WTC11 (cell line): ENCODE results near the gene NEDD4L. TPM values are rescaled to one million over a fixed set of nuclear protein-coding genes. Genes with fewer than 3 reads are reported as not detected.

Experiments used
- ATAC-seq: fragments of 200-7000 bp; cut with Tn5 transposase; 2 replicates; pipeline ENCODE4 v1.10.0; 2021; ENCODE audit warnings: mild to moderate bottlenecking, moderate library complexity
- CTCF ChIA-PET: fragments of 300-600 bp; sonication (Branson Sonifier 250); formaldehyde crosslinking; loops from one replicate; lab custom pipeline; 2021; ENCODE audit warnings: antibody characterized with exemption; lab: Charles Lee
- POLR2A ChIA-PET: fragments of 350-600 bp; sonication (Branson Sonifier 250); formaldehyde crosslinking; loops from one replicate; lab custom pipeline; 2021; ENCODE audit warnings: antibody characterized with exemption; lab: Charles Lee
- DNase-seq: peaks from one replicate; pipeline ENCODE4 v3.0.0; 2021; ENCODE audit warnings: low spot score
- H3K27ac Mint-ChIP-seq: 2 replicates; pipeline ENCODE4 v1.8.0; 2021; ENCODE audit warnings: mixed read lengths
- H3K27me3 Mint-ChIP-seq: 2 replicates; pipeline ENCODE4 v1.8.0; 2021; ENCODE audit warnings: low read depth, mild to moderate bottlenecking, moderate library complexity, mixed read lengths
- H3K36me3 Mint-ChIP-seq: 2 replicates; pipeline ENCODE4 v1.8.0; 2021; ENCODE audit warnings: mixed read lengths
- H3K4me1 Mint-ChIP-seq: 2 replicates; pipeline ENCODE4 v1.8.0; 2022; ENCODE audit warnings: mixed read lengths
- H3K4me3 Mint-ChIP-seq: 2 replicates; pipeline ENCODE4 v1.8.0; 2021; ENCODE audit warnings: mild to moderate bottlenecking, moderate library complexity, mixed read lengths
- H3K9me3 Mint-ChIP-seq: 2 replicates; pipeline ENCODE4 v1.8.0; 2021; ENCODE audit warnings: mixed read lengths
- ATF6 ChIP-seq: sonication (generic); formaldehyde crosslinking; IDR thresholded peaks from 2 replicates; pipeline ENCODE4 v1.8.1; 2023; ENCODE audit warnings: mild to moderate bottlenecking, missing genetic modification reagents
- E2F1 ChIP-seq: sonication (generic); formaldehyde crosslinking; IDR thresholded peaks from 2 replicates; pipeline ENCODE4 v1.8.0; 2022; ENCODE audit warnings: mild to moderate bottlenecking, missing genetic modification reagents
- HMGXB4 ChIP-seq: sonication (generic); formaldehyde crosslinking; IDR thresholded peaks from 2 replicates; pipeline ENCODE4 v1.8.1; 2023; ENCODE audit warnings: mild to moderate bottlenecking, moderate library complexity, missing genetic modification reagents
- JAZF1 ChIP-seq: fragments of 250-450 bp; sonication (Bioruptor Pico); IDR thresholded peaks from 2 replicates; pipeline ENCODE4 v1.9.0; 2021; ENCODE audit warnings: moderate library complexity, mild to moderate bottlenecking, inconsistent platforms
- KAT7 ChIP-seq: sonication (generic); formaldehyde crosslinking; IDR thresholded peaks from 2 replicates; pipeline ENCODE4 v1.8.1; 2023; ENCODE audit warnings: missing genetic modification reagents, mild to moderate bottlenecking, borderline replicate concordance
- MLX ChIP-seq: sonication (generic); formaldehyde crosslinking; IDR thresholded peaks from 2 replicates; pipeline ENCODE4 v1.8.1; 2023; ENCODE audit warnings: mild to moderate bottlenecking, missing genetic modification reagents, moderate library complexity
- PREB ChIP-seq: sonication (generic); formaldehyde crosslinking; IDR thresholded peaks from 2 replicates; pipeline ENCODE4 v1.8.1; 2022; ENCODE audit warnings: mild to moderate bottlenecking, missing genetic modification reagents, moderate library complexity, borderline replicate concordance
- RELA ChIP-seq: sonication (generic); formaldehyde crosslinking; IDR thresholded peaks from 2 replicates; pipeline ENCODE4 v1.8.1; 2022; ENCODE audit warnings: missing genetic modification reagents, mild to moderate bottlenecking, borderline replicate concordance
- STAT6 ChIP-seq: sonication (generic); formaldehyde crosslinking; conservative IDR thresholded peaks from 2 replicates; pipeline ENCODE4 v1.8.1; 2023; ENCODE audit warnings: mild to moderate bottlenecking, low read depth, missing genetic modification reagents, moderate library complexity
- TCF7 ChIP-seq: sonication (generic); formaldehyde crosslinking; IDR thresholded peaks from 2 replicates; pipeline ENCODE4 v1.8.0; 2022; ENCODE audit warnings: mild to moderate bottlenecking, low read depth, missing genetic modification reagents, moderate library complexity
- ZBTB43 ChIP-seq: sonication (generic); formaldehyde crosslinking; IDR thresholded peaks from 2 replicates; pipeline ENCODE4 v1.8.1; 2023; ENCODE audit warnings: mild to moderate bottlenecking, missing genetic modification reagents
- ZNF281 ChIP-seq: sonication (generic); formaldehyde crosslinking; IDR thresholded peaks from 2 replicates; pipeline ENCODE4 v1.8.0; 2023; ENCODE audit warnings: mild to moderate bottlenecking, missing genetic modification reagents
- total RNA-seq: library from RNA; stranded (reverse); gene quantifications from 3 replicates; pipeline ENCODE4 v1.2.3, GENCODE V29; 2021

Gene NEDD4L
- total RNA-seq, 1 experiment from 2014 or later = 88.0 TPM

GRCh38 chr18:58010265-58010664, 33.8 kb upstream of the NEDD4L start:
- POLR2A ChIA-PET = no interaction called here
- Mint-ChIP-seq H3K27me3 (no peaks in the 10 kb centered on the region), H3K9me3 (peaks cover 3% of the 10 kb centered on the region), H3K4me3 (no peak overlapping the region), H3K36me3 (no peaks in the 10 kb centered on the region), H3K4me1 (peaks cover 20% of the 10 kb centered on the region), H3K27ac (no peak overlapping the region)
- DNase-seq (no peak), ATAC-seq (no peak)
- TF ChIP-seq ZBTB43 (CRISPR knock-in tag) (no peak), TCF7 (no peak), HMGXB4 (CRISPR knock-in tag) (no peak), E2F1 (CRISPR knock-in tag) (no peak), JAZF1 (CRISPR knock-in tag) (no peak), ZNF281 (CRISPR knock-in tag) (no peak), ATF6 (no peak), KAT7 (CRISPR knock-in tag) (no peak), PREB (CRISPR knock-in tag) (no peak), MLX (no peak), STAT6 (CRISPR knock-in tag) (no peak), RELA (CRISPR knock-in tag) (no peak)
- CTCF ChIA-PET = no interaction called here
